ENCODE measurements around the gene CEACAM3. TPM values are rescaled to one million over a fixed set of nuclear protein-coding genes. Genes with fewer than 3 reads are reported as not detected.
"Not testable (repeated sequence)": the region's sequence is repeated elsewhere in the genome, so short reads cannot be mapped to it uniquely, and the experiment has no call there.

The CEACAM3 gene
- total and polyA plus RNA-seq, 9 of the 15 experiments (the other 6 are each of a cell fraction or from before 2014, with no cell fraction given), result not detected

- POLR2A ChIA-PET; intact Hi-C loops (cut with micrococcal nuclease): not testable (repeated sequence)
Observed at GRCh38 chr19:41789053-41789452, 7.3 kb upstream of the CEACAM3 start.

GRCh38 chr19:41792513-41793413 lies 3.6 kb upstream of the CEACAM3 start:
- WGBS (ENCODE audit: insufficient coverage, low coverage, missing lambda C conversion rate), result 2% methylated on average over 22 of the region's 22 CpGs
- no TSS peak for BruUV-seq (replicated peaks)
- no peak overlapping the region for H3K27ac ChIP-seq (ENCODE audit: extremely low read depth, low read depth, low read length)
- H3K4me1 ChIP-seq (replicated peaks in 1 of 2; ENCODE audit: control insufficient read depth in 2 of 2, insufficient read depth in 2 of 2, low read length in 2 of 2), result no peaks in the 10 kb centered on the region
- H3K9ac ChIP-seq (ENCODE audit: insufficient read depth in 1 of 2, low read depth in 2 of 2, low read length in 2 of 2), result no peak overlapping the region
- peaks cover 5 to 23% of the 10 kb centered on the region in 2 experiments; a peak in 4 of 5 replicates for H3K27me3 ChIP-seq (ENCODE audit: control insufficient read depth in 2 of 2, insufficient read depth in 2 of 2, low read length in 2 of 2)
- no peak overlapping the region for H2AFZ ChIP-seq (ENCODE audit: low read depth, low read length)
- ChIA-PET POLR2A (interaction anchor here (0.6 to 1.3 kb wide), 6 partner anchors 9 to 833 kb away, joined by 3 to 6 read pairs (median 4); partner anchors contain the start of gene RPS19), CTCF (ENCODE audit: low intra/inter-chr PET ratio) (interaction anchor here (0.7 to 2.0 kb wide), 5 partner anchors 28 to 165 kb away, joined by 4 to 16 read pairs (median 6); no protein-coding TSS in a partner anchor)
- DNase-seq (ENCODE audit: extremely low read depth in 1 of 4, low spot score in 3 of 4) (peak; percentile 53 to 77 (median 74)), ATAC-seq (peak; percentile 91), FAIRE-seq (peak; percentile 88)
- no peaks in the 10 kb centered on the region for H3K9me1 ChIP-seq (ENCODE audit: control insufficient read depth, insufficient read depth, low read length)
- H3K36me3 ChIP-seq (ENCODE audit: control insufficient read depth, insufficient read depth, low read length), result no peaks in the 10 kb centered on the region
- no peak overlapping the region for H3K4me3 ChIP-seq
- H4K20me1 ChIP-seq (replicated peaks; ENCODE audit: control insufficient read depth, insufficient read depth, low read length), result no peaks in the 10 kb centered on the region
- no peaks in the 10 kb centered on the region for H3K79me2 ChIP-seq (ENCODE audit: control insufficient read depth, insufficient read depth, low read length)
- in situ Hi-C loops (cut with MboI) (loop anchor here (10.0 kb wide), 1 partner anchor 162 kb away; the partner anchor contains the start of gene RABAC1), intact Hi-C loops (cut with micrococcal nuclease) (loop anchor here (2.0 kb wide), 1 partner anchor 28 kb away; no protein-coding TSS in a partner anchor)
- H3K9me3 ChIP-seq (replicated peaks; ENCODE audit: control insufficient read depth, insufficient read depth, low read depth, low read length), result no peaks in the 10 kb centered on the region
- H3K4me2 ChIP-seq (ENCODE audit: insufficient read depth, low read length), result no peak overlapping the region
- TF ChIP-seq ATF1 (CRISPR knock-in tag; IDR thresholded peaks at IDR 0.05), result no peak
- TF ChIP-seq ATF1 (tag; IDR thresholded peaks at IDR 0.05), result peak; percentile 36; the same call in 1 of the 2 replicates
- TF ChIP-seq MYC (IDR thresholded peaks at IDR 0.05; ENCODE audit: low read depth, low read length), result 0 out of 2 replicates have a peak, but pooled peaks have one; percentile 42
- TF ChIP-seq MYC (CRISPR knock-in tag; IDR thresholded peaks at IDR 0.05; ENCODE audit: borderline replicate concordance, low read depth), result no peak
- no peak for TF ChIP-seq ZNF592 (IDR thresholded peaks at IDR 0.05)
- TF ChIP-seq, protein P1, sequence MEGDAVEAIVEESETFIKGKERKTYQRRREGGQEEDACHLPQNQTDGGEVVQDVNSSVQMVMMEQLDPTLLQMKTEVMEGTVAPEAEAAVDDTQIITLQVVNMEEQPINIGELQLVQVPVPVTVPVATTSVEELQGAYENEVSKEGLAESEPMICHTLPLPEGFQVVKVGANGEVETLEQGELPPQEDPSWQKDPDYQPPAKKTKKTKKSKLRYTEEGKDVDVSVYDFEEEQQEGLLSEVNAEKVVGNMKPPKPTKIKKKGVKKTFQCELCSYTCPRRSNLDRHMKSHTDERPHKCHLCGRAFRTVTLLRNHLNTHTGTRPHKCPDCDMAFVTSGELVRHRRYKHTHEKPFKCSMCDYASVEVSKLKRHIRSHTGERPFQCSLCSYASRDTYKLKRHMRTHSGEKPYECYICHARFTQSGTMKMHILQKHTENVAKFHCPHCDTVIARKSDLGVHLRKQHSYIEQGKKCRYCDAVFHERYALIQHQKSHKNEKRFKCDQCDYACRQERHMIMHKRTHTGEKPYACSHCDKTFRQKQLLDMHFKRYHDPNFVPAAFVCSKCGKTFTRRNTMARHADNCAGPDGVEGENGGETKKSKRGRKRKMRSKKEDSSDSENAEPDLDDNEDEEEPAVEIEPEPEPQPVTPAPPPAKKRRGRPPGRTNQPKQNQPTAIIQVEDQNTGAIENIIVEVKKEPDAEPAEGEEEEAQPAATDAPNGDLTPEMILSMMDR (IDR thresholded peaks at IDR 0.05 in 2 of 3, conservative IDR thresholded peaks at IDR 0.05 in 1 of 3; ENCODE audit: insufficient read depth in 2 of 3, low read depth in 1 of 3, low read length in 3 of 3), result peak; percentile 87 to 93 (median 90)

More at GRCh38 chr19:41789053-41789452, 7.3 kb upstream of the CEACAM3 start:
- H3K4me3 ChIP-seq; H3K36me3 ChIP-seq (ENCODE audit: control insufficient read depth, insufficient read depth, low read length); H3K27ac ChIP-seq (ENCODE audit: extremely low read depth, low read depth, low read length); CTCF ChIA-PET (ENCODE audit: low intra/inter-chr PET ratio); FAIRE-seq; H2AFZ ChIP-seq (ENCODE audit: low read depth, low read length); H3K9me3 ChIP-seq (replicated peaks; ENCODE audit: control insufficient read depth, insufficient read depth, low read depth, low read length); DNase-seq (ENCODE audit: extremely low read depth in 1 of 4, low spot score in 3 of 4); H3K9ac ChIP-seq (ENCODE audit: insufficient read depth in 1 of 2, low read depth in 2 of 2, low read length in 2 of 2); H3K4me1 ChIP-seq (replicated peaks in 1 of 2; ENCODE audit: control insufficient read depth in 2 of 2, insufficient read depth in 2 of 2, low read length in 2 of 2); H3K9me1 ChIP-seq (ENCODE audit: control insufficient read depth, insufficient read depth, low read length); BruUV-seq (replicated peaks); H3K4me2 ChIP-seq (ENCODE audit: insufficient read depth, low read length); ATAC-seq; H4K20me1 ChIP-seq (replicated peaks; ENCODE audit: control insufficient read depth, insufficient read depth, low read length); H3K79me2 ChIP-seq (ENCODE audit: control insufficient read depth, insufficient read depth, low read length); in situ Hi-C loops (cut with MboI): not testable (repeated sequence)
- peaks cover 14 to 32% of the 10 kb centered on the region in 2 experiments for H3K27me3 ChIP-seq (ENCODE audit: control insufficient read depth in 2 of 2, insufficient read depth in 2 of 2, low read length in 2 of 2)
- 0% methylated on average over 3 of the region's 5 CpGs for WGBS (ENCODE audit: insufficient coverage, low coverage, missing lambda C conversion rate)

Measured in K562 (cell line).